Fibroblast of lung (primary cell): Measurements from ENCODE around the gene MBD5.

Experiments
- EZH2 ChIP-seq: IDR thresholded peaks from 2 replicates; pipeline ENCODE4 v1.5.1; 2012; ENCODE audit warnings: low read length, control low read depth, mild to moderate bottlenecking; ENCODE audit errors: missing control alignments
- TF ChIP-seq, protein P1 (sequence below), 2 donors: IDR thresholded peaks in 1 of 2; conservative IDR thresholded peaks in 1 of 2; 1 replicate in 1 of 2; 2 replicates in 1 of 2; pipeline ENCODE4 v1.5.1; 2011 to 2012; ENCODE audit warnings: low read length in 2 of 2, control low read depth in 1 of 2, inconsistent platforms in 1 of 2, low read depth in 1 of 2, mild to moderate bottlenecking in 1 of 2

DNA sequence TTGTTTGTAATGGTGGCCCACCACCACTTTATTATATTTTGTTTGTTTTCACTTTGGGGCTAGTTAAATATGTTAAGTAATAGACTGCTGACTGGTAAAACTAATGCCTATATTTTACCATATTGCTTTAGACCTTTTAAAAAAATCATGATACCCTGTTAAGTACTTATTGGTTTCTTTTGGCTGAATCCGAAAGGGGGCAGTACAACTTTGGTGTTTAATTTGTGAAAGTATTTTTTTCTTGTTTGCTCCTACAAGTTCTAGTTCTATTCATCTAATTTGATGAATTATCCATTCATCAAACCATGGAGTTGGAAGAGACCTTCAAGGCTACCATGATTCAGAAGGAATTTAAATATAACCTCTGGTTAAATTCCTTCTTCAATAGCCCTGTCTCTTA is 147.0 kb downstream of the MBD5 start:
- TF ChIP-seq EZH2 = no peak
- TF ChIP-seq, protein P1, sequence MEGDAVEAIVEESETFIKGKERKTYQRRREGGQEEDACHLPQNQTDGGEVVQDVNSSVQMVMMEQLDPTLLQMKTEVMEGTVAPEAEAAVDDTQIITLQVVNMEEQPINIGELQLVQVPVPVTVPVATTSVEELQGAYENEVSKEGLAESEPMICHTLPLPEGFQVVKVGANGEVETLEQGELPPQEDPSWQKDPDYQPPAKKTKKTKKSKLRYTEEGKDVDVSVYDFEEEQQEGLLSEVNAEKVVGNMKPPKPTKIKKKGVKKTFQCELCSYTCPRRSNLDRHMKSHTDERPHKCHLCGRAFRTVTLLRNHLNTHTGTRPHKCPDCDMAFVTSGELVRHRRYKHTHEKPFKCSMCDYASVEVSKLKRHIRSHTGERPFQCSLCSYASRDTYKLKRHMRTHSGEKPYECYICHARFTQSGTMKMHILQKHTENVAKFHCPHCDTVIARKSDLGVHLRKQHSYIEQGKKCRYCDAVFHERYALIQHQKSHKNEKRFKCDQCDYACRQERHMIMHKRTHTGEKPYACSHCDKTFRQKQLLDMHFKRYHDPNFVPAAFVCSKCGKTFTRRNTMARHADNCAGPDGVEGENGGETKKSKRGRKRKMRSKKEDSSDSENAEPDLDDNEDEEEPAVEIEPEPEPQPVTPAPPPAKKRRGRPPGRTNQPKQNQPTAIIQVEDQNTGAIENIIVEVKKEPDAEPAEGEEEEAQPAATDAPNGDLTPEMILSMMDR (conservative IDR thresholded peaks at IDR 0.05 in 1 of 2, IDR thresholded peaks at IDR 0.05 in 1 of 2; ENCODE audit: low read depth in 1 of 2, low read length in 2 of 2) = no peak
